ENCODE data around the gene DOLPP1.

Gene DOLPP1

DNA sequence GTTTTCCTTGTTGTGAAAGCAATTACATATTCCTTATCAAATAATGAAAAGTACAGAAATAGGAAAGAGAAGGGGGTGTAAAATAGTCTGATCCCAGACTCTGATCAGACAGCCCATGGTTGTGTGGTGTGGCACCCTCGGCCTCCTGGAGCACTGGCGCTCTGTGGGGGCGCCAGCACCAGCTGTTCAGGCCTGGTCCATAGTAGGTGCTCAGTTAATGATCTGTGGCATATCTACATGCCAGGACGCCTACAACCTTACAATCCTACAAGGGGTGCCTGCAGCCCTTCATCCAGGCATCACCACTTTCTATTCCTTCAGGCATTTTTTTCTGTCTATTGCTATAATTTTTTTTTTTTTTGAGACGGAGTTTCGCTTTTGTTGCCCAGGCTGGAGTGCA is 27.9 kb upstream of the DOLPP1 start:
- Histone ChIP-seq H3K27ac (ENCODE audit: low read depth, low read length) (no peak overlapping the region), H2BK12ac (ENCODE audit: low read length) (no peak overlapping the region), H3K4me3 (ENCODE audit: low read depth, low read length) (no peak overlapping the region), H3K9me3 (ENCODE audit: insufficient read depth, low read depth, low read length) (no peaks in the 10 kb centered on the region), H3K23ac (ENCODE audit: low read length) (no peak overlapping the region), H2AK5ac (ENCODE audit: low read length) (no peak overlapping the region), H3K9ac (ENCODE audit: low read length) (no peak overlapping the region), H3K36me3 (ENCODE audit: control insufficient read depth in 1 of 2, insufficient read depth in 2 of 2, low read length in 2 of 2) (peaks cover 29 to 33% of the 10 kb centered on the region in 2 experiments), H4K12ac (ENCODE audit: low read depth, low read length) (no peak overlapping the region), H2AFZ (ENCODE audit: insufficient read depth, low read length, poor library complexity) (no peak overlapping the region), H3K4me2 (ENCODE audit: low read length) (no peak overlapping the region), H3K27me3 (ENCODE audit: insufficient read depth, low read length) (no peaks in the 10 kb centered on the region), H4K8ac (ENCODE audit: low read depth, low read length) (no peak overlapping the region), H3K18ac (ENCODE audit: low read length) (no peak overlapping the region), H3K4ac (ENCODE audit: low read depth, low read length) (no peak overlapping the region), H3K4me1 (ENCODE audit: control insufficient read depth in 1 of 2, insufficient read depth in 2 of 2, low read length in 2 of 2) (no peaks in the 10 kb centered on the region), H4K91ac (ENCODE audit: low read depth, low read length) (no peak overlapping the region), H3K79me1 (ENCODE audit: low read length) (no peaks in the 10 kb centered on the region), H2BK5ac (ENCODE audit: low read depth, low read length, poor library complexity) (no peak overlapping the region), H3K79me2 (ENCODE audit: control insufficient read depth, insufficient read depth, low read length, poor library complexity) (no peaks in the 10 kb centered on the region), H3K14ac (ENCODE audit: low read length) (no peak overlapping the region), H2BK120ac (ENCODE audit: insufficient read depth, low read length, poor library complexity) (no peak overlapping the region)
- WGBS (ENCODE audit: extremely low coverage, insufficient coverage, insufficient read length) = no CpG with 5 or more reads among the region's 6 CpGs
- DNase-seq = no peak

DNA sequence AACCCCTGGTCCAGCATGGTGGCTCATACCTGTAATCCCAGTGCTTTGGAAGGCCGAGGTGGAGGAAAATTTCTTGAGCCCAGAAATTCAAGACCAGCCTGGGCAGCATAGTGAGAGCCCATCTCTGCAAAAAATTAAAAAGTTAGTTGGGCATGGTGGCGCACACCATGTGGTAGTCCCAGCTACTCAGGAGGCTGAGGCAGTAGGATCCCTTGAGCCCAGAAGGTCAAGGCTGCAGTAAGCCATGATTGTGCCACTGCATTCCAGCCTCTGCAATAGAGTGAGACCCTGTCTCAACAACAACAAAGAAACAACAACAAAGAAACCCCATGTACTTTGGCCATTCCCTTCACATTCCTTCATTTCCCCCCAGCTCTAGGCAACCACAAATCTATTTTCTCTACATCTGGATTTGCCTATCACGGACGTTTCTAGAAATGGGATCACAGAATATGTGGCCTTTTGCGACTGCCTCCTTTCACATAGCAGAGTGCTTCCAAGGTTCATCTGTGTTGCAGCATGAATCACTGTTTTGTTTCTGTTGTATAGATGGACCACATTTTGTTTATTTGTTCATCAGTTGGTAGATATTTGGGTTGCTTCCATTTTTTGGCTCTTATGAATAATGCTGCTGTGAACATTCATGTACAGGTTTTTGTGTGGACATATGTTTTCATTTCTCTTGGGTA is 26.6 kb upstream of the DOLPP1 start:
- no peak overlapping the region for H3K18ac ChIP-seq (ENCODE audit: low read length)
- H2AFZ ChIP-seq (ENCODE audit: insufficient read depth, low read length, poor library complexity) = no peak overlapping the region
- no peak overlapping the region for H4K12ac ChIP-seq (ENCODE audit: low read depth, low read length)
- DNase-seq = no peak
- H3K79me2 ChIP-seq (ENCODE audit: control insufficient read depth, insufficient read depth, low read length, poor library complexity) = no peaks in the 10 kb centered on the region
- H3K27ac ChIP-seq (ENCODE audit: low read depth, low read length) = no peak overlapping the region
- H4K91ac ChIP-seq (ENCODE audit: low read depth, low read length) = no peak overlapping the region
- no peak overlapping the region for H3K9ac ChIP-seq (ENCODE audit: low read length)
- H3K4me2 ChIP-seq (ENCODE audit: low read length) = no peak overlapping the region
- H3K9me3 ChIP-seq (ENCODE audit: insufficient read depth, low read depth, low read length) = no peaks in the 10 kb centered on the region
- no peak overlapping the region for H2BK5ac ChIP-seq (ENCODE audit: low read depth, low read length, poor library complexity)
- peaks cover 21 to 24% of the 10 kb centered on the region in 2 experiments for H3K36me3 ChIP-seq (ENCODE audit: control insufficient read depth in 1 of 2, insufficient read depth in 2 of 2, low read length in 2 of 2)
- no peaks in the 10 kb centered on the region for H3K79me1 ChIP-seq (ENCODE audit: low read length)
- H3K4me3 ChIP-seq (ENCODE audit: low read depth, low read length) = no peak overlapping the region
- WGBS (ENCODE audit: extremely low coverage, insufficient coverage, insufficient read length) = no CpG with 5 or more reads among the region's 5 CpGs
- H3K23ac ChIP-seq (ENCODE audit: low read length) = no peak overlapping the region
- H2AK5ac ChIP-seq (ENCODE audit: low read length) = no peak overlapping the region
- H3K4me1 ChIP-seq (ENCODE audit: control insufficient read depth in 1 of 2, insufficient read depth in 2 of 2, low read length in 2 of 2) = no peaks in the 10 kb centered on the region
- H2BK12ac ChIP-seq (ENCODE audit: low read length) = no peak overlapping the region
- H3K27me3 ChIP-seq (ENCODE audit: insufficient read depth, low read length) = no peaks in the 10 kb centered on the region
- H2BK120ac ChIP-seq (ENCODE audit: insufficient read depth, low read length, poor library complexity) = no peak overlapping the region
- no peak overlapping the region for H3K14ac ChIP-seq (ENCODE audit: low read length)
- no peak overlapping the region for H4K8ac ChIP-seq (ENCODE audit: low read depth, low read length)
- H3K4ac ChIP-seq (ENCODE audit: low read depth, low read length) = no peak overlapping the region

DNA sequence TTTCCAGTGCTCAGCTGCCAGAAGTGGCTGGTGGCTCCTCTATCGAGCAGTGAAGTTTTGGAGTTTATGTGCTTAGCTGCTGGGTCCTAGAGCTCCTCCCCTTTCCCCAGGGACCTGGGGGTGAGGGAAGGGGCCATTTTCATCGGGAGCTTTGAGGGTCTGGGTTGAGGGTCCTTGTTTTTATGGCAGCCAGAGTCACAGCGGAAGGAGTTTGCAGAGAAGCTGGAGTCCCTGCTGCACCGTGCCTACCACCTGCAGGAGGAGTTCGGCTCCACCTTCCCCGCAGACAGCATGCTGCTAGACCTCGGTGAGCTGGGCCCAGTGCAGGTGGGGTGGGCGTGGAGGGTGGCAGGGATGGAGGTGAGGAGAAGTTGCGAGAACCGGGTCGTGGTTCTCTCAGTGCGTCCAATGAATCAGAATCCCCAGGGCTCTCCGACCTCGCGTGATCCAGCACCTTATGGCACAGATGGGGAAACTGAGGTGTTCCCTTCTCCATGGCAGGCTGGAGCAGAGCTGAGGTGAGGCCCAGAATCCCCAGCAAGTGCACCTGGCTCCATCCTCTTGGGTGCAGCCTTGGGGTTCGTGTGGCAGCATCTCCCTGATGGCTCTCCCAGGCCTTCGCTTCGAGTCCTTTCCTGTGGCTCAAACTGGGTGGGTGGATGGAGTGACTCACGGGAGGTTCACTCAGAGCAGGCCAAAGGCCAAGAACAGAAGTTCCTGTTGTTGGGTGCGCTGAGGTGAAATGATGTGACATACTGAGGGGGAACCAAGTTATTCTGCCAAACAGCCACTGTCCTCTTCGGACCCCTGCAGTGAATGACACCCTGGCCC is 21.7 kb upstream of the DOLPP1 start:
- H2BK5ac ChIP-seq (ENCODE audit: low read depth, low read length, poor library complexity) = no peak overlapping the region
- H3K27ac ChIP-seq (ENCODE audit: low read depth, low read length) = no peak overlapping the region
- no peak overlapping the region for H2AK5ac ChIP-seq (ENCODE audit: low read length)
- WGBS (ENCODE audit: extremely low coverage, insufficient coverage, insufficient read length) = no CpG with 5 or more reads among the region's 21 CpGs
- H4K91ac ChIP-seq (ENCODE audit: low read depth, low read length) = no peak overlapping the region
- no peak overlapping the region for H3K4me2 ChIP-seq (ENCODE audit: low read length)
- H3K4me1 ChIP-seq (ENCODE audit: control insufficient read depth in 1 of 2, insufficient read depth in 2 of 2, low read length in 2 of 2) = no peaks in the 10 kb centered on the region
- H3K4me3 ChIP-seq (ENCODE audit: low read depth, low read length) = no peak overlapping the region
- H4K12ac ChIP-seq (ENCODE audit: low read depth, low read length) = no peak overlapping the region
- H3K23ac ChIP-seq (ENCODE audit: low read length) = no peak overlapping the region
- H2BK12ac ChIP-seq (ENCODE audit: low read length) = no peak overlapping the region
- H3K79me2 ChIP-seq (ENCODE audit: control insufficient read depth, insufficient read depth, low read length, poor library complexity) = no peaks in the 10 kb centered on the region
- no peak for DNase-seq
- H3K4ac ChIP-seq (ENCODE audit: low read depth, low read length) = no peak overlapping the region
- no peaks in the 10 kb centered on the region for H3K9me3 ChIP-seq (ENCODE audit: insufficient read depth, low read depth, low read length)
- H3K14ac ChIP-seq (ENCODE audit: low read length) = no peak overlapping the region
- H3K27me3 ChIP-seq (ENCODE audit: insufficient read depth, low read length) = no peaks in the 10 kb centered on the region
- peaks cover 42 to 44% of the 10 kb centered on the region in 2 experiments for H3K36me3 ChIP-seq (ENCODE audit: control insufficient read depth in 1 of 2, insufficient read depth in 2 of 2, low read length in 2 of 2)
- no peak overlapping the region for H4K8ac ChIP-seq (ENCODE audit: low read depth, low read length)
- no peak overlapping the region for H2BK120ac ChIP-seq (ENCODE audit: insufficient read depth, low read length, poor library complexity)
- no peak overlapping the region for H2AFZ ChIP-seq (ENCODE audit: insufficient read depth, low read length, poor library complexity)
- no peak overlapping the region for H3K18ac ChIP-seq (ENCODE audit: low read length)
- no peaks in the 10 kb centered on the region for H3K79me1 ChIP-seq (ENCODE audit: low read length)
- no peak overlapping the region for H3K9ac ChIP-seq (ENCODE audit: low read length)

DNA sequence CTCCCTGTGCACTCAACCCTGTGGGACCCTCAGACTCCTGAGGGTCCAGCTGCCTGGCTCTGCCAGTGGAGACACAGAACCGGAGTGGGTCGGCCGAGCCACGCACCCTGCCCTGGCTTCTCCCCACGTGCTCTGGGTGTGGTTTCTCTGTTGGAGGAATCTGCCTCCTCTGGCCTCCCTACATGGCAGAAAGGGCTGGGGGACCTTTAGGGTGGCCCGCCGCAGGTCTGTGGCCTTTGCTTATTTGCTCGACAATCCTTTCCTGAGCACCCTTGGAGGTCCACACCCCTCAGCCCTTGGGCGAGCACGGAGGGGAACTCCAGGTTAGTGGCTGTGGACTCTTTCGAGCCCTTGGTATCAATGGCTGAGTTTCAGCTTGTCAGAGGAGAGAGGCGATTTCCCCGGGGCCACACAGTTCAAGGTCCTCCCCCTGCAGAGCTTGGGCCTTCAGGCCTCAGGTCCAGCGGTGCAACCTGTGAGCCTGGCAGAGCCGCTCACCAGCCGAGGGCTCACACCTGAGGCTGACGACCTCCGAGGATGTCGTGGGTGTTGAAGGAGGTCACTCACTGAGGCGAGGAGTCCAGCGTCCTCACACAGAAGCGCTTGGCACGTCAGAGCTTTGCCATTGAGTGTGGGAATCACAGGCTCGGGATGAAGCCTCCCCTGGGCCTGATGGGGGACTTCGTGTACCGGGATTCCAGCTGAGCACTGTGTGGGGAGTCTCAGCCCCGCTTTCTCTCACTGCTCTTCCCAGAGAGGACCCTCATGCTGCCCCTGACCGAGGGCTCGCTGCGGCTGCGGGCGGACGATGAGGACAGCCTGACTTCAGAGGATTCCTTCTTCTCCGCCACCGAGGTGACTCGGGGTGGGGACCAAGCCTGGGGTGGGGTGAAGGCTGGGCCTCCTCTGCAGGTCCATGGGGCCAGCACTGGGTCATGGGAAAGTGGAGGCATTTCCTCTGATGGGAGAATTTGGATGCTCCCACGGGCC is 20.8 kb upstream of the DOLPP1 start:
- no peak overlapping the region for H3K4me3 ChIP-seq (ENCODE audit: low read depth, low read length)
- no peak overlapping the region for H3K4me2 ChIP-seq (ENCODE audit: low read length)
- H3K27ac ChIP-seq (ENCODE audit: low read depth, low read length) = no peak overlapping the region
- no peaks in the 10 kb centered on the region for H3K4me1 ChIP-seq (ENCODE audit: control insufficient read depth in 1 of 2, insufficient read depth in 2 of 2, low read length in 2 of 2)
- no peak overlapping the region for H2AFZ ChIP-seq (ENCODE audit: insufficient read depth, low read length, poor library complexity)
- H3K4ac ChIP-seq (ENCODE audit: low read depth, low read length) = no peak overlapping the region
- no peak overlapping the region for H3K9ac ChIP-seq (ENCODE audit: low read length)
- no peak overlapping the region for H2BK120ac ChIP-seq (ENCODE audit: insufficient read depth, low read length, poor library complexity)
- H4K91ac ChIP-seq (ENCODE audit: low read depth, low read length) = no peak overlapping the region
- no peak for DNase-seq
- H2AK5ac ChIP-seq (ENCODE audit: low read length) = no peak overlapping the region
- no peak overlapping the region for H4K8ac ChIP-seq (ENCODE audit: low read depth, low read length)
- no peak overlapping the region for H3K23ac ChIP-seq (ENCODE audit: low read length)
- no peak overlapping the region for H3K18ac ChIP-seq (ENCODE audit: low read length)
- H3K79me2 ChIP-seq (ENCODE audit: control insufficient read depth, insufficient read depth, low read length, poor library complexity) = no peaks in the 10 kb centered on the region
- no peaks in the 10 kb centered on the region for H3K9me3 ChIP-seq (ENCODE audit: insufficient read depth, low read depth, low read length)
- peaks cover 47 to 48% of the 10 kb centered on the region in 2 experiments for H3K36me3 ChIP-seq (ENCODE audit: control insufficient read depth in 1 of 2, insufficient read depth in 2 of 2, low read length in 2 of 2)
- no peak overlapping the region for H2BK12ac ChIP-seq (ENCODE audit: low read length)
- no peak overlapping the region for H2BK5ac ChIP-seq (ENCODE audit: low read depth, low read length, poor library complexity)
- H3K79me1 ChIP-seq (ENCODE audit: low read length) = no peaks in the 10 kb centered on the region
- H3K27me3 ChIP-seq (ENCODE audit: insufficient read depth, low read length) = no peaks in the 10 kb centered on the region
- WGBS (ENCODE audit: extremely low coverage, insufficient coverage, insufficient read length) = no CpG with 5 or more reads among the region's 37 CpGs
- no peak overlapping the region for H3K14ac ChIP-seq (ENCODE audit: low read length)
- no peak overlapping the region for H4K12ac ChIP-seq (ENCODE audit: low read depth, low read length)
